Natural killer cell treated with Interleukin-12 subunit alpha and Interleukin-12 subunit beta and Interleukin-15 and Interleukin-18, amount 100 ng/mL, for 72 hours (primary cell): ENCODE data around the gene FBXW8. TPM values are rescaled to one million over a fixed set of nuclear protein-coding genes. Genes with fewer than 3 reads are reported as not detected.

Source experiments
- ATAC-seq, 2 donors: fragments of 150-1000 bp; cut with Tn5 transposase in 1 of 2; sonication (Bioruptor Pico), chemical (Tn5 transposase) in 1 of 2; 2 replicates each; pipeline ENCODE4 v1.10.0; 2021
- DNase-seq: peaks from one replicate; pipeline ENCODE4 v3.0.0; 2022; ENCODE audit warnings: low spot score
- H3K27ac Mint-ChIP-seq, 2 donors: 1 replicate in 1 of 2; 2 replicates in 1 of 2; pipeline ENCODE4 v1.8.0; 2022; ENCODE audit warnings: mixed read lengths in 2 of 2, mild to moderate bottlenecking in 1 of 2, moderate library complexity in 1 of 2
- H3K27me3 Mint-ChIP-seq, 2 donors: 1 replicate in 1 of 2; 2 replicates in 1 of 2; pipeline ENCODE4 v1.8.0; 2022; ENCODE audit warnings: mixed read lengths in 2 of 2
- H3K36me3 Mint-ChIP-seq: one replicate; pipeline ENCODE4 v1.8.0; 2022; ENCODE audit warnings: mixed read lengths
- H3K4me1 Mint-ChIP-seq, 2 donors: 1 replicate in 1 of 2; 2 replicates in 1 of 2; pipeline ENCODE4 v1.8.0; 2022; ENCODE audit warnings: low read depth in 2 of 2, mixed read lengths in 2 of 2, mild to moderate bottlenecking in 1 of 2
- H3K4me3 Mint-ChIP-seq: one replicate; pipeline ENCODE4 v1.8.0; 2022; ENCODE audit warnings: mixed read lengths
- H3K9me3 Mint-ChIP-seq: 2 replicates; pipeline ENCODE4 v1.8.0; 2022; ENCODE audit warnings: mixed read lengths
- total RNA-seq, 2 donors: library from RNA; stranded (reverse); gene quantifications; one replicate each; pipeline ENCODE4 v1.2.3, GENCODE V29; 2022

Gene FBXW8
- total RNA-seq, 2 donors from 2014 or later = 9.6 to 11.5 TPM

DNA sequence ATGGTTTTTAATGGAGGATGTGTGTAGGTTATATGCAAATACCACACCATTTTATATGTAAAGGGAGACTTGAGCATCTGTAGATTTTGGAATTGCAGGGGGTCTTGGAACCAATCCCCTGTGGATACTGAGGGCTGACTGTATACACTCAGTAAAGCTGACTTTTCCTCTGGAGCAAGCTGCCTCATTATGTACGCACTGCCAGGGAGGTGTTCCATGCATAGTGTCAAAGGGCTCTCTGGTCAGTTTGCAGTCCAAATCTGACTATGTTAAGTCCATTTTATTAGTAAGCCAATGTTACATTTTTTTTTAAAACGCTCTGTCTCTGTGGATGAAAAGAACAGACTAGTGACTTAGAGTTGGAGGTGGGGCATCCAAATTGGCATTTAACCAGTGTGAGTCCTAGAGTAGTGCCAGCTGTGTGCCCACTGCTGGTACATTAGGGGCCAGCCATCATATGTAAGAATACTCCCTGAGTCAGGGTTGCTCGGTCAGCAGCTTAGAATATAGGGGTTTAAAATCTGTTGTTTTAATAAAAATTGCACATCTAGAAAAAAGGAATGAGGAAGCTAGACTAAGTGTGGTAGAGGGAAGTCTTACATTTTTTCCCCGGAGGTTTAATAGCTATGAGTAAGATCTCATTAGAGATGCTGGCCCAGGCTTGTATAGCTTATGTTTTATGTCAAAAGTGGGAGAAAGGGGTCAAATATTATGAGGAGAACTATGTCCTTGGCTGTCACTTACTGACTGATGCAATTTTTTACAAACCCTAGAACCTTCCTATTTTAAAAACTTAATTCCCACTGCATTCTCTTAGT lies 101.4 kb downstream of the FBXW8 start:
- Mint-ChIP-seq H3K27ac (no peak overlapping the region), H3K9me3 (no peaks in the 10 kb centered on the region), H3K4me3 (no peak overlapping the region), H3K27me3 (no peaks in the 10 kb centered on the region), H3K36me3 (peaks cover 24% of the 10 kb centered on the region), H3K4me1 (no peaks in the 10 kb centered on the region)
- DNase-seq (no peak), ATAC-seq (no peak)

DNA sequence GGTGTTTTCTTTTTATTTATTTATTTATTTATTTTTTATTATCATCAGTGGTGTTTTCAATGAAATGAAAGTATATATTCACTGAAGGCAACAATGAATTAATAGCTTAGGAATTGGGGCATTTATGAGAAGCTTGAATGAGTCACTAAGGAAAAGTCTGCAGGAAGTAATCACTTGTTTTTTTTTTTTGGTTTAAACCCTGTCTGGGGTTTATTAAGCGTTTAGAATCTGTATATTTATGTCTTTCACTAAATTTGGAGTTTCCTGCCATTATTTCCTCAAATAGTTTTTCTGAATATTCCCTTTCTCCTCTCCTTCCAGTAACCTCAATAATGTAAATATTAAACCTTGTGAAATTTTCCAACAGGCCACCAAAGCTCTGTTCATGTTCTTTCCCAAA lies 103.0 kb downstream of the FBXW8 start:
- H3K27ac Mint-ChIP-seq = no peak overlapping the region
- no peaks in the 10 kb centered on the region for H3K9me3 Mint-ChIP-seq
- H3K36me3 Mint-ChIP-seq = peaks cover 24% of the 10 kb centered on the region
- no peaks in the 10 kb centered on the region for H3K4me1 Mint-ChIP-seq
- DNase-seq = no peak
- H3K27me3 Mint-ChIP-seq = no peaks in the 10 kb centered on the region
- ATAC-seq = no peak
- H3K4me3 Mint-ChIP-seq = no peak overlapping the region

DNA sequence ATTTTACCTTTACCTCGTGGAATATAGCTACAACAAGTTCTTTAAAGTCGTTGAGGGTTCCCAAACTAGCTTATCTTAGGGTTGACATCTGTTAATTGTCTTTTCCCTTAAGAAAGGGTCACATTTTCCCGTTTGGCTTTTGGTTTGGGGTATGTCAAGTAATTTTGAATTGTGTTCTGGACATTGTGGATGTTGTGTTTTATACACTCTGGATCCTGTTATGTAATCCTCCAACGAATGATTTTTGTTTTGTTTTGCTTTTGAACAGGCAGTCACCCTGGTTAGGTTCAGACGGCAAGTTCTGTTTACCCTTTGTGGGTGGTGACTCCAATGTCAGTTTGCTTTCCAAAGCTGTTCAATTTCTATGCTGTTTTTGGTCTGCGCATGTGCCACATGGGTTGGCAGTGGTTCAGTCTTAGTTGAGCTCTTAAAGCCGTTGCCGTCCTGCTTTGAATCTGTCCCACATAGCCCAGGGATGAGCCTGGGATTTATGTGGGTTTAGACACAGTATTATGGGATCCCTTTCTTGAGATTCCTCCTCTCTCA lies 103.7 kb downstream of the FBXW8 start:
- Mint-ChIP-seq H3K27me3 (no peaks in the 10 kb centered on the region), H3K27ac (no peak overlapping the region), H3K36me3 (peaks cover 24% of the 10 kb centered on the region), H3K4me1 (no peaks in the 10 kb centered on the region), H3K4me3 (no peak overlapping the region), H3K9me3 (no peaks in the 10 kb centered on the region)
- DNase-seq = no peak
- ATAC-seq = no peak

DNA sequence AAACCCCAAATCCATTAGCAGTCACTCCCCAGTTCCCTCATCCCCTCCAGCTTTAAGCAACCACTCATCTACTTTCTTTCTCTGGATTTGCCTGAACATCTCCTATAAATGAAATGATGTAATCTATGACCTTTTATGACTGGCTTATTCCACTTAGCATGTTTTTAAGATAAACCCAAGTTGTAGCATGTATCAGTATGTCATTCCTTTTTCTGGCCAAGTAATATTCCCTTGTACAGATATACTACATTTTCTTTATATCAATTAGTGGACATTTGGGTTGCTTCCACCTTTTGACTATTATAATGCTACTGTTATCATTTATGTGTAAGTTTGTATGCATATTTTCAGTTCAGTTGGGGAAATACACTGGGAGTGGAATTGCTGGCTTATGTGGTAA lies 105.1 kb downstream of the FBXW8 start:
- Mint-ChIP-seq H3K9me3 (no peaks in the 10 kb centered on the region), H3K27ac (no peak overlapping the region), H3K36me3 (peaks cover 24% of the 10 kb centered on the region), H3K27me3 (no peaks in the 10 kb centered on the region), H3K4me1 (peaks cover 0 to 6% of the 10 kb centered on the region in 2 donors), H3K4me3 (no peak overlapping the region)
- ATAC-seq (no peak), DNase-seq (no peak)

DNA sequence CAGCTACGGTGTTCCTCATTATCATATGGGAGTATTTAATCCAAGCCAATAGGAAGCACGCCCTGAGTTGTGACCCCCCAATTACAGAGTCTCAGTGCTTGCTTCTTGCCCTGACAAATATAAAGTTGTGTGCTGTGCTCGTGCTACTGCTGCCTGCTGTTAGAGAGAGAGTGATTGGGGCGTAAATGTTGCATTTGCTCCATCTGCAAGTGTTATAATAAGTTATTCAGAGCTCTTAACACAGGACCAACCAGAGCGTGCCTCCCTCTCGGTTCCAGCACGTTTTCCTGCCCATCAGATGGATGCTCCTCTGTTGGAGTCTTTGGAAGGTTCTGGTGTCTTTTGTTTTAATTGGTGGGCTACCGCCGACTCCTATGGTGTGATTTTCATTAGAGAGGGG lies 107.1 kb downstream of the FBXW8 start:
- DNase-seq = no peak
- peaks cover 31% of the 10 kb centered on the region for H3K36me3 Mint-ChIP-seq
- H3K9me3 Mint-ChIP-seq = no peaks in the 10 kb centered on the region
- no peaks in the 10 kb centered on the region for H3K27me3 Mint-ChIP-seq
- no peak overlapping the region for H3K4me3 Mint-ChIP-seq
- H3K27ac Mint-ChIP-seq = no peak overlapping the region
- H3K4me1 Mint-ChIP-seq = peaks cover 0 to 8% of the 10 kb centered on the region in 2 donors
- no peak for ATAC-seq

DNA sequence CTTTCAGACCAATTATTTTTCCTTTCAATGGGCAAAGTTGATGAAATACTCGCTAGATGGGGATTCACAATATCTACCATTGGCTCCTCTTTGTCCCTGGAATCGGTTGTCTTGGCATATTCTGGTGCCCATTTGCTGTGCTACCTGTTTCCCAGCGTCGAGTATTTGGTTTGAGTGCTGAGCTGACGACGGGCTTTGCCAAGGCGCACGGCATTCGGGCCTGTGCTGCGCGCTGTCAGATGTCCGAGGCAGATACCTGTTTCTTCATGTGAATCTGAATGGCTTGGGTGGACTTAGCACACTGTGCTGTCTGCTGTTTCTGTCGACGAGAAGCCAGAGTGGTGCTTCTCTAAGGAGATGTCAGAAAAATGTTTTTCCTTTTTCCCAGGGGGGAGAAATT lies 107.5 kb downstream of the FBXW8 start:
- Mint-ChIP-seq H3K36me3 (peaks cover 31% of the 10 kb centered on the region), H3K9me3 (no peaks in the 10 kb centered on the region), H3K27ac (no peak overlapping the region), H3K4me3 (no peak overlapping the region), H3K27me3 (no peaks in the 10 kb centered on the region), H3K4me1 (peaks cover 0 to 8% of the 10 kb centered on the region in 2 donors)
- ATAC-seq (no peak), DNase-seq (no peak)

DNA sequence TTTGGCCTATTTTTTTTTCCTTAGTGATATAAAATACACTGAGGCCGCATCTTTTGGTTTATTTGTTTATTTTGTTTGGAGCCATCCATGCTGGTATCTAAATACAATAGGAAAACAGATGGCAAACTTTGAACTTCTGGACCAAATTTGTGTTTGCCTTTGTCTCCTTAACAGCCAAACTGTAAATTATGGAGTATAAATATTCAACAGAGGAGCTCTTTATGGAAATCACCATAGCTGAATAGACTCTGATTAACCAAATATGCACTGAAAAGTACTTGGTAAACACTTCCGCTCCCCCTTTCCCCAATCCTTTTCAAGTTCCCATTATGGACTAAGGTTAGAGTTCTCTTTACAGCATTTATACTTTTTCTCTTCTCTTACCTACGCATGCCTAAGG lies 107.9 kb downstream of the FBXW8 start:
- H3K27ac Mint-ChIP-seq = no peak overlapping the region
- H3K4me3 Mint-ChIP-seq = no peak overlapping the region
- no peak for ATAC-seq

DNA sequence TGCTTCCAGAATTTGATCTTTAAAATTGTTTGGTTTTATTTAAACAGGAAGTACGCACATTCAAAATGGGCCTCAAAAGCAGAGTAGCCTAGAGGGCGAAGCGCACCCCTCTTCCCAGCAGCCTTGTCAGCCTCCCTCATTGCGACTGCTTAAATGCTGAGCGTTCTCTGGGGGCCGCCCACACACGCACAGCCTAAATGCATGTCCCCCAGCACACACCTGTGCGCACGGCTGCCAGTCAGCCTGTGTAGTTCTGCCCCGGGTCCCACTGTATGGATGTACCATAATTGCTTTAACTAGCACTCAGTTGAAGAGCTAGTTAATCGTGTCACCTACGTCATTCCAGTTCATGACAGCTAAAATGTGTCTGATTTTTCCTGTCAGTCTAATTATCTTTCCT lies 109.1 kb downstream of the FBXW8 start:
- DNase-seq = no peak
- no peak overlapping the region for H3K4me3 Mint-ChIP-seq
- H3K36me3 Mint-ChIP-seq = peaks cover 21% of the 10 kb centered on the region
- no peaks in the 10 kb centered on the region for H3K9me3 Mint-ChIP-seq
- H3K27me3 Mint-ChIP-seq = no peaks in the 10 kb centered on the region
- ATAC-seq = no peak
- peaks cover 0 to 8% of the 10 kb centered on the region in 2 donors for H3K4me1 Mint-ChIP-seq
- no peak overlapping the region for H3K27ac Mint-ChIP-seq

More for the DNA sequence above, 107.9 kb downstream of the FBXW8 start:
- H3K4me1 Mint-ChIP-seq = peaks cover 0 to 8% of the 10 kb centered on the region in 2 donors
- H3K36me3 Mint-ChIP-seq = peaks cover 31% of the 10 kb centered on the region
- H3K27me3 Mint-ChIP-seq = no peaks in the 10 kb centered on the region
- H3K9me3 Mint-ChIP-seq = no peaks in the 10 kb centered on the region
- DNase-seq = no peak

DNA sequence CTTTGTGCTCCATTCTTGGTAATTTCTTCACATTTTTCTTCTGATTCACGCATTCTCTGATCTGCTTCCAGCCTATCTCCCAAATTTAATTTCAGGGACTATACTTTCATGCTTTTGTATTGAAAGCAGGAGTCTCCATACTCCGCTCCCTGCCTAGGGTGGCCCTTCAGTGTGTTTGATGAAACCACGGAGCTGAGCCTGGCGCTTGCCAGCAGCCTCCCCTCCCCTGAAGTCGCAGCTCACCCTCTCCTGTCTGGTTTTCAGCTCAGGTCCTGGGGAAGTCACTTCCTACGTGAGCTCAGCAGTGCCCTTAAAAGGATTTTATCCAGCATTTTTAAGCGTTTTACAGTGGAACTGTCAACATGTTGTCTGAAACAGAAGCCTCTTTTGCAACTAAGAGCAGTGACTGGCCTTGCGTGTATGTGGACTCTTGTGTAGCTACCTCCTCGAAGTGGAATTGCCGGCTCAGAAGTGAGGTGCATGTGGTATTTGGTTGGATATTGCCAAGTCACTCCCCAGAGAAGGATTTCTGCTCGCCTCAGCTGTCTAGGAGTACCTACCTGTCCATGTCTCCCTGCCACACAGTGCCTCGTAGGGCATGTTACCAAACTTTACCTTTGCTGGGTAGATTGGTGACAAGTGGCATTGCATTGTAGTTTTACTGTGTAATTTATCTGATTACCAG lies 109.9 kb downstream of the FBXW8 start:
- Mint-ChIP-seq H3K9me3 (no peaks in the 10 kb centered on the region), H3K36me3 (peaks cover 15% of the 10 kb centered on the region), H3K4me3 (no peak overlapping the region), H3K27me3 (no peaks in the 10 kb centered on the region), H3K4me1 (peaks cover 4 to 11% of the 10 kb centered on the region in 2 donors), H3K27ac (no peak overlapping the region)
- ATAC-seq (no peak), DNase-seq (no peak)

DNA sequence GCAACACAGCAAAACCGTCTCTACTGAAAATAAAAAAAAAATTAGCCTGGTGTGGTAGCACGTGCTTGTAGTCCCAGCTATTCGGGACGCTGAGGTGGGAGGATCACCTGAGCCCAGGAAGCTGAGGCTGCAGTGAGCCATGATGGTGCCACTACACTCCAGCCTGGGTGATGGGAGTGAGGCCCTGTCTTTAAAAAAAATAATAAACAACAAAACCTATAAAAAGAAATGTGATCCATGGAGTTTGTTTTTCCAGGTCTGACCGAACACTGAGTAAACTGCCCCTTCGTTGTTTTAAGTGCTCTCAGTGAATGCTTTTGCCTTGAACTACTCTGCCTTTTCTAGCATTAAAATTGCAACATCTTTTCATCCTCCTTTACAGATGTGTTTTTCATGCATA lies 111.7 kb downstream of the FBXW8 start:
- ATAC-seq (no peak), DNase-seq (no peak)
- no peaks in the 10 kb centered on the region for H3K9me3 Mint-ChIP-seq
- peak overlapping the region in 1 of 2 donors; percentile 33 for H3K27ac Mint-ChIP-seq
- no peaks in the 10 kb centered on the region for H3K27me3 Mint-ChIP-seq
- H3K36me3 Mint-ChIP-seq = peaks cover 6% of the 10 kb centered on the region
- no peak overlapping the region for H3K4me3 Mint-ChIP-seq
- H3K4me1 Mint-ChIP-seq = peaks cover 5 to 18% of the 10 kb centered on the region in 2 donors

DNA sequence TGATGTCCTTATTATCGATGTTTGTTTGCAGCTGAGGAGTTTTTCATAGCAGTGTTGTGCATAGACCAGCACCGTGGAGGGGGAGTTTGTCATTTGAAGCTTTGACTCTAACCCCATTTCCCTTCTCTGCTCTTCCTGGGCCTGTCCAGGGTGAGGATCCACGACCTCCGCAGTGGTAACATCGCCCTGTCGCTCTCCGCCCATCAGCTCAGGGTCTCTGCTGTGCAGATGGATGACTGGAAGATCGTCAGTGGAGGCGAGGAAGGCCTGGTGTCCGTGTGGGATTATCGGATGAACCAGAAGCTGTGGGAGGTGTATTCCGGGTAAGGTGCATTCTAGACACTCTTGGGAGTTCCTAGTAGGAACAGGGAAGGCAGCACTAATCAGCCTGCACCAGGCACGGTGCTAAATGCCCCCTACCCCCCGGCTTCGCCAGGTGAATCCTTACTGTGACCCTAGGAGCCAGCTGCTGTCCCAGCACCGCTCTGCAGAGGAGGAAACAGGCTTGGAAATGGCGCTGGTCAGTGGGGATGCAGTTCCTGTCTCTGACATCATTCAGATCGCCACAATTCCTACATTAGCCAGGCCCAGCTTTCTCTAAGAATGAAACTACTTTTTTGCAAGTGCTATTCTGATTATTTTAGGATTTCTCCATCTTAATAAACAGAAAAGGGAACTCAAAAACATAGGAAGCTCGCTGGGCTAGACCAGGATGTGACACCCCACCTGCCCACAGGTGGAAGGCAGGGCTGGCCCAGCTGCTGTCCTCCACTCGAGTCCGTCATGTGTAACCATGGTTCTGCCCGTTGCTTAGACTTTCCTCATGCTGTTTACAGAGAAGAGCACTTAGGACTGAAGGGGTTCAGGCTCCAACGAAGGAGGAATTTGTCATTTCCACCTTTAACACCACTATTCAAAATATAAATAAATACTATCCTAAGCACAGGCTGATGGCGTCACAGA lies 113.5 kb downstream of the FBXW8 start:
- Mint-ChIP-seq H3K9me3 (no peaks in the 10 kb centered on the region), H3K36me3 (peaks cover 6% of the 10 kb centered on the region), H3K4me1 (peaks cover 5 to 18% of the 10 kb centered on the region in 2 donors), H3K27ac (no peak overlapping the region), H3K4me3 (no peak overlapping the region), H3K27me3 (no peaks in the 10 kb centered on the region)
- DNase-seq (no peak), ATAC-seq (no peak)

DNA sequence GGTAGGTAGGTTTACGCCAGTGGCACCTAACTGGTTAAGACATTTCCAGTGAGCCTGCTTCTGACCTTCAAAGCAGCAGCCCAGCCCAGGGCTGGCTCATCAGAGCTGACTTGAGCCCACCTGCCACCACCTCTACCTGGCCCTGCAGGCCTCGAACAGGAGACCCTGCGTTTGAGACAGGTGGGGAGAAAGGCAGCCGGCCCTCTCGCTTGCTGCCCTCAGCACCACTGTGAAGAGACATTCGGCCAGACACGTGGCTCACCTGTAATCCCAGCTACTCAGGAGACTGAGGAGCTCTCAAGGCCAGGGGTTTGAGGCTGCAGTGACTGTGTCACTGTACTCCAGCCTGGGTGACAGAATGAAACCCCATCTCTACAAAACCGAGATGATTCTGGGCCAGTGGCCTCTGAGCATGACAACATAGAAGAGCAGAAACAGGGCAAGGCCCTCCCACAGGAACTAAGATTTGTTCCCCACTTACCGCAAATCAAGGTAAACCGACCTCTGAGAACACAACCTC lies 114.3 kb downstream of the FBXW8 start:
- ATAC-seq (no peak), DNase-seq (no peak)
- Mint-ChIP-seq H3K4me3 (no peak overlapping the region), H3K9me3 (no peaks in the 10 kb centered on the region), H3K4me1 (peaks cover 5 to 18% of the 10 kb centered on the region in 2 donors), H3K27me3 (no peaks in the 10 kb centered on the region), H3K36me3 (peaks cover 6% of the 10 kb centered on the region), H3K27ac (no peak overlapping the region)

DNA sequence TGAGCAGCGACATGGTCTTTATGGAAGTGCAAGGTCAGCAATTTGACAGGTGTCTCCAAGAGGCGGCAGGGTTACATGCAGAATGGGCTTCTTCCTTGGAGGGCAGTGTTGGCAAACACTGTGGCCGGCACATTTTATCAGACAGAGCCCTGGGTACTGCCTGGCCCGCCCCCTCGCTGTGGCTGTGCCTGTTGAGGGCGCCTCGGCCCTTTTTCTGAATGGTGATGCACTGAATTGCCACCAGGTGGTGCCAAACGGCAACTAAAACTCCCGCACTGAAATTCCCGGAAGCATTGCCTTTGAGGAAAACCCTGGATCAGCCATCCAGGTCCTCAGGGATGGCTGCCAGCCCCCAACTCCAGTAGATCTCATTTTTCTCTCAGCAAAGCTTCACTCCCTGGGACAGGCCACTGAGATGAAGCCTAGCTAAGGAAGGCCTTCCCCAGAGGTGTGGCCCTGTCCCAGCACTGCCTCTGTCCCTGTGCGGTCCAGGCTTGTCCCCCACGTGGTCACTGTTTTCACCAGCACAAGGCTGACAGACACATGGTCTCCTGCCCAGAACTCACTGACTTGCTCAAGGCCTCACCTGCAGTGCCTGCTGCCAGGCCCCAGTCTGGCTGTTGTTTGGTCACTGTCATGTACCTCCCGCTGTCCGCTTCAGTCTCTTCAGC lies 114.9 kb downstream of the FBXW8 start:
- DNase-seq (no peak), ATAC-seq (peak; percentile 70 to 72)
- Mint-ChIP-seq H3K4me1 (peaks cover 5 to 14% of the 10 kb centered on the region in 2 donors), H3K36me3 (peaks cover 10% of the 10 kb centered on the region), H3K27me3 (no peaks in the 10 kb centered on the region), H3K9me3 (no peaks in the 10 kb centered on the region), H3K4me3 (no peak overlapping the region), H3K27ac (peak overlapping the region in 1 of 2 donors; percentile 56)
